GM18505 (cell line): ENCODE measurements around the gene SLC9A1.

Experiments
- ATAC-seq: cut with Tn5 transposase; IDR thresholded peaks from one replicate; pipeline ENCODE4 v1.9.1; 2021; ENCODE audit not compliant: unreplicated experiment
- POLR2A ChIP-seq: IDR thresholded peaks from 4 replicates; pipeline ENCODE4 v1.6.1; 2011; ENCODE audit warnings: borderline replicate concordance; ENCODE audit not compliant: insufficient read depth, insufficient read length; ENCODE audit errors: extremely low read depth

SLC9A1 gene

GRCh38 chr1:27113861-27114260 is 41.1 kb downstream of the SLC9A1 start:
- no peak for TF ChIP-seq POLR2A
- no peak for ATAC-seq

- peak; percentile 46 for TF ChIP-seq POLR2A
- peak; percentile 73 for ATAC-seq
Measured at GRCh38 chr1:27111626-27112573, 43.0 kb downstream of the SLC9A1 start.

DNA sequence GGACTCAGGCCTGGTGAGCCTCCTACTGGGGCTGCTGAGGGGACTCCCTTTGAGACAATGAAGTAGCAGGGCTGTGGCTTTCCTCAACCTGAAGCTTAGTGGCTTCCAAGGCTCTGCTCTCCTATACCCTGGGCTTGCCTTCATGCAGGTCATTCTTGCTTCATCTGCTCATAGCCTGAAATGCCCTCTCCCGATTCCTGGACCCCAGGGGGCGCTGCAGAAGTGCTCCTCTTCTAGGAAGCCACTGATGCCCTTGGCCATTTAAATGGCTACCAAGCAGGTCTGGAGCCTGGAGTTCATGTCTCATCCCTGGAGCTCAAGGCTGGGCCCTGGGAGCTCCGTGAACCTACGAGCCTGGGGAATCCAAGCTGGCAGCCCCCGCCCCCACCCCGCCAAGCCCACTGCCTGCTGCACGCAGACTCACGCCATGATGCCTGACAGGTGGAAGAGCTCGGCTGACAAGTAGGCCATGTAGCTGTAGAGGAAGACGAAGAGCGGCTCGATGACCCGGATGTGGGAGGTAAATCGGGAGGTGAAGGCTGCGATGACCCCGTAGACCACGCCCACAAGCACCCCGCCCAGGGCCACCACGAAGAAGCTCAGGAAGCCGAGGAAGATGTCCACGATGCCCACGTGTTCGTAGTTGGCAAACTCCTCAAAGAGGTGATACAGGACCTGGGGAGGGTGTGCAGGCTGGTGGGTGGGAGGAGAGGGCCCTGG is 45.7 kb downstream of the SLC9A1 start:
- ATAC-seq = no peak
- TF ChIP-seq POLR2A = no peak

- ATAC-seq = no peak
- TF ChIP-seq POLR2A = no peak
Measured at GRCh38 chr1:27108588-27108987, 46.3 kb downstream of the SLC9A1 start.

DNA sequence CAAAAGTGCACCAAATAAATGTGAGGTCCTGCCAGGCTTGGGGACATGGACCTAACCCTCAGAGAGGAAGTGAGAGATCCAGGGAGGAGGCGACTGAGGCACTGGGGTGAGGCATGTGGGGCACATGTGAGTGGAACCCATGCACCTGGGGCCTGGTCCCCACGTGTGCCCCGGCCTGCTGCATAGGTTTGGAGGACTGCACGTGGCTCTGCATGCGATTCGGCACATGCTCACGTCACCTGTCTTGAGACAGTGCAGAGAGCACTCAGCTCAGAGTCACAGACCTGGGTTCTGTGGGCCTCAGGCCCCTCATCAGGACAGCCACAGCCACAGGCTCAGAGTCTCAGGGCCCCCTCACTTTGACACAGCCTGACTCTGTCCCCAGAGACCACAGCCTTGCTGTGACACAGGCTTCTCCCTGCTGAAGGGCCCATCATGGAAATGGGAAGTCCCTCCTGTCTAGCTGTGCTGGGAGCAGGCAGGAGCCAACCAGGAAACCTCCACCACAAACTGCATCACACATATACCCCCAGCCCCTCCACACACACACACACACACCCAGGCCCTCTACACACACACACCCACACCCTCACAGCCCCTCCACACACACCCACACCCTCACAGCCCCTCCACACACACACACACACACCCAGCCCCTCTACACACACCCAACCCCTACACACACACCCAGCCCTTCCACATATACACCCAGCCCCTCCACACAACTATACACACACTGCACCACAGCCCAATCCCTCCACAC is 48.2 kb downstream of the SLC9A1 start:
- TF ChIP-seq POLR2A = no peak
- no peak for ATAC-seq

DNA sequence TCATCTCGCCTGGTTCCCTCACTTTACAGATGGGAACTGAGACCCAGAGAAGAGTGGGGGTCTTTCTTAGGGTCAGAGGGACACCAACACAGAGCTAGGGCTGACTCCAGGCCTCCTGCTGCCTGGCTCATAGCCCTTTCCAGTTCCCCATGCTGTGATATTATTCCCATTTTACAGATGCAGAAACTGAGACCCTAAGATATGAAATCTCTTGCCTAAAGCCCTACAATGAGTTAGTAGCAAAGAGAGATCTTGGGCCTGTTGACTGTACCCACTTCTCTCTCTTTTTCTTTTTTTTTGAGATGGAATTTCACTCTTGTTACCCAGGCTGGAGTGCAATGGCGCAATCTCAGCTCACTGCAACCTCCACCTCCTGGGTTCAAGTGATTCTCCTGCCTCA is 49.9 kb downstream of the SLC9A1 start:
- no peak for TF ChIP-seq POLR2A
- ATAC-seq = no peak

- TF ChIP-seq POLR2A = no peak
- ATAC-seq = no peak
Measured at GRCh38 chr1:27103498-27103897, 51.4 kb downstream of the SLC9A1 start.

DNA sequence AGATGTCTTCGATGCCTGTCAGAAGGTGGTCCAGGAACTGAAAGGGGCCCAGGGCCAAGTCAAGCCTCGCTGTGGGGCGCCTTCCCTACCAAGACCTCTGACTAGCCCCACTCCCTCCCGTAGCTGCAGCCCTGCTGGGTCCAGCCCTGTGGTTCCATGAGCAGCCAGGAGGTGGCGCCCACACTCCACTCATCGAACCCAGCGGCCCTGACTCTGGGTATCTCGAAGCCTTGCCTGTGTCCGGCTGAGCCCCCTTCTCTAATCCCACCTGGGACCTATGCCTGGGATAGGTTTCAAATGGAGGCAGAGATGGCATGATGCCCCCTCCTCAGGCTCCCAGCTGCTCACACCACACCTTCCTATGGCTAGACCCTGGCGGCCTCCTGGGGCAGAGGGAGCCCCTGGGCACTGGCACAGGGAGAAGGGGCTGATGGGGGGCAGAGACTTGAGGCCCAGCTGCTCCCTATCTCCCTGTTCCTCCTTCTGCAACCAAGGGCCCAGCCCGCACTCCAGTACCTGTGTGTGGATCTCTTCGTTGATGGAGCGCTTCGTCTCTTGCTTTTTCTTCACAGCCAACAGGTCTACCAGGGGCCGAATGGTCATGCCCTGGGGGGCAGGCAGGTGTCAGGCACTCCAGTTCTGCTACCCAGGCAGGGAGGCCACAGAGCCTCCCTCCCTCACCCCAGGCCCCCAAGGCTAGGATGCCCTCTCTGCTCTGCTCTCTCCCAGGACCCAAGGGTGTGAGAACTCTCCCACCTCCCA is 52.0 kb downstream of the SLC9A1 start:
- TF ChIP-seq POLR2A = no peak
- no peak for ATAC-seq

DNA sequence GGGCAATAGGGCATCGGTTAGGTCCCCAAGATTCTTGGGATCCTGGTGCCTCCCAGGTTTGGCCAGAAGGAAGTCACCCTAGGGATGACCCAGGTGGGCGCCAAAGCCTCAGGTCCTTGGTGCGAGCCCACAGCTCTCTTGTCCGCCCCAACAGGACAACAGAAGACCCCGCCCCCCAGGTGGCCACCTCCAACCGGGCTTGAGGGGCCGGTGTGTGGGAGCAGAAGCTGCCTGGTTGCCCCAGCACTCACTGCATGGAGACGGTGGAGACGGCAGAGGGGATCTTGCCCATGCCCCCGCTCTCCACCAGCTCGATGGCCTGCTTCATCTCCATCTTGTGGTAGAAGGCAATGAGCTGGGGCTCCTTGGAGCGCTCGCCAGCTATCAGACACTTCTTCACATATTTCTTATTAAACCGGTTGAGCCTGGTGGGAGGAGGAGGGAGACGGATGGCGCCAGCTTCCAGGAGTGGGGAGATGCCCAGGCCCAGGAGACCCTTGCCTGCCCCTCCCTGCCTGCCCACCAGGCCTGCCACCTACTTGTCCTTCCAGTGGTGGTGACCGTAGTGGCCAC is 52.7 kb downstream of the SLC9A1 start:
- no peak for TF ChIP-seq POLR2A
- no peak for ATAC-seq

- ATAC-seq = no peak
- TF ChIP-seq POLR2A = no peak
Measured at GRCh38 chr1:27101696-27102095, 53.2 kb downstream of the SLC9A1 start.

GRCh38 chr1:27101054-27101491 is 53.9 kb downstream of the SLC9A1 start:
- ATAC-seq = no peak
- TF ChIP-seq POLR2A = no peak

DNA sequence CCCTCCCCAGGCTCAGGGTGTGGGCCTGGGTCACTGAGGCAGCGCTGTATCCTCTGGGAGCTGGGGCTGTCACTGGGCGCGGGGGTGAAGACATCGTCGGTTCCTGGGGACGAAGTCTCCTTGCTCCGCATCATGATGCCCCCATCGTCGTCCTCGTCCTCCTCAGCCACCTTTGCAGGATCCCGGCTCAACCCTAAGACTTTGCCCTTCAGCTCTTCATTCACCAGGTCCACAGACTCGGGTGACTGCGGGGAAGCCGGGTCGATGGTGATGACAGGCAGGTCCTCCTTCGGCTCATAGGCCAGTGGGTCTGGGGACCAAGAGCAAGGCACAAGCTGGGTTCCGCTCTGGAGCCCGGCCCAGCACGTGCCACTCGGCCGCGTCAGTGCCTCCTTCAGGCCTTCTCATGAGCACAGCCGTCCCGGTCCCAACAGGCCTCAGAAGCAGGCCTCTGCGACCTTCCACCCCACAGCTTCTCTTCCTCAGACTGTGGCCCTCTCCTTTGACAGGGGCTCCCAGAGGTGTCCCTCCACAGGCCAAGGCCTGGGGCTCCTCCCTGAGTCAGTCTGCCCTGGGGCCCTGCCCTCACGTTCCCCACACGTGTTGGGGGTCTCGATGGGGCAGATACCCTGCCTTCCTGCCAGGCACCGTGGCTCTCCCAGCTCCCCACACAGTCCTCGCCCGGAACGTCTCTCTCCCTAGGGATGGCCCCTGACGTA is 54.4 kb downstream of the SLC9A1 start:
- TF ChIP-seq POLR2A = no peak
- ATAC-seq = no peak
